HEK293T (cell line): Measurements from ENCODE around the gene CTNS.

Source experiments
- CTCF ChIA-PET: fragments of 350-600 bp; formaldehyde crosslinking; extraction: SDS; loops from one replicate; lab custom pipeline; 2021; ENCODE audit warnings: antibody characterized with exemption, inconsistent platforms; lab: Yijun Ruan, JAX
- POLR2A ChIA-PET: fragments of 350-600 bp; formaldehyde crosslinking; extraction: SDS; loops from one replicate; lab custom pipeline; 2020; ENCODE audit warnings: antibody characterized with exemption, inconsistent platforms; lab: Yijun Ruan, JAX
- DNase-seq: peaks from one replicate; pipeline ENCODE4 v3.0.0; 2012; ENCODE audit warnings: mixed read lengths; ENCODE audit errors: extremely low spot score
- ARNT ChIP-seq: fragments of 450-650 bp; IDR thresholded peaks from 2 replicates; pipeline ENCODE4 v1.6.1; 2017; ENCODE audit warnings: mild to moderate bottlenecking
- BHLHE40 ChIP-seq: fragments of 450-650 bp; IDR thresholded peaks from 2 replicates; pipeline ENCODE4 v1.6.1; 2016; ENCODE audit warnings: mild to moderate bottlenecking, moderate library complexity, borderline replicate concordance
- CTBP1 ChIP-seq: fragments of 450-650 bp; IDR thresholded peaks from 2 replicates; pipeline ENCODE4 v1.6.1; 2016; ENCODE audit warnings: borderline replicate concordance
- ELF4 ChIP-seq: fragments of 450-650 bp; IDR thresholded peaks from 2 replicates; pipeline ENCODE4 v1.6.1; 2017; ENCODE audit warnings: antibody characterized with exemption
- FOXA1 ChIP-seq: fragments of 450-650 bp; IDR thresholded peaks from 2 replicates; pipeline ENCODE4 v1.6.1; 2016; ENCODE audit warnings: mild to moderate bottlenecking
- FOXK2 ChIP-seq: fragments of 450-650 bp; IDR thresholded peaks from 2 replicates; pipeline ENCODE4 v1.6.1; 2016; ENCODE audit warnings: mild to moderate bottlenecking
- FOXM1 ChIP-seq: fragments of 450-650 bp; IDR thresholded peaks from 2 replicates; pipeline ENCODE4 v1.6.1; 2017; ENCODE audit warnings: mild to moderate bottlenecking, borderline replicate concordance
- HDGF ChIP-seq: fragments of 450-650 bp; IDR thresholded peaks from 2 replicates; pipeline ENCODE4 v1.6.1; 2017; ENCODE audit warnings: antibody characterized with exemption, borderline replicate concordance
- L3MBTL2 ChIP-seq: fragments of 450-650 bp; conservative IDR thresholded peaks from 2 replicates; pipeline ENCODE4 v1.6.1; 2016; ENCODE audit warnings: mild to moderate bottlenecking
- LEF1 ChIP-seq: fragments of 450-650 bp; IDR thresholded peaks from 2 replicates; pipeline ENCODE4 v1.6.1; 2017; ENCODE audit warnings: mild to moderate bottlenecking, borderline replicate concordance
- NFRKB ChIP-seq: fragments of 450-650 bp; IDR thresholded peaks from 2 replicates; pipeline ENCODE4 v1.6.1; 2016; ENCODE audit warnings: mild to moderate bottlenecking, moderate library complexity
- SP1 ChIP-seq: fragments of 450-650 bp; IDR thresholded peaks from 2 replicates; pipeline ENCODE4 v1.6.1; 2017
- SUZ12 ChIP-seq: fragments of 450-650 bp; IDR thresholded peaks from 2 replicates; pipeline ENCODE4 v1.6.1; 2016; ENCODE audit warnings: mild to moderate bottlenecking
- TARDBP ChIP-seq: fragments of 450-650 bp; IDR thresholded peaks from 2 replicates; pipeline ENCODE4 v1.6.1; 2016
- ZNF384 ChIP-seq: fragments of 450-650 bp; IDR thresholded peaks from 2 replicates; pipeline ENCODE4 v1.6.1; 2016
- TF ChIP-seq, protein P1 (sequence below): fragments of 450-650 bp; IDR thresholded peaks from 2 replicates; pipeline ENCODE4 v1.6.1; 2016

CTNS gene

DNA sequence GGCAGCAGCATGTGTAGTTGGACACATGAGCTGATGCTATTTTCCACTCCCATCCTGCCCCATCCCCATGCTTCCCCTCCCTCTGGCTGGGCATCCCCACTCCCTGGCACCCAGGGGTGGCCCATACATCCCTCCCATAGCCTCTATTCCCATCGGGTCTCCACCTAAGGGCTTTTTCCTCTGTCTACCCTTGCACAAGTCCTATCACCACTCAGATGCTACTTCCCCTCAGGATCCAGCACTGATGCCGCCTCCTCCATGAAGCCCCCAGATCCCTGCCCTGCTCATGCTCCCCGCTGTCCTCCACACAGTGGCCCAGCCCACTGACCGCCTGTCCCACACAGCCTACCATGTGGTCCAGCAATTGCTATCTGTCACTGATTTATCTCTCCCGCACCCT, 43.2 kb upstream of the CTNS start:
- ChIA-PET CTCF (interaction anchor here (1.0 kb wide), 1 partner anchor 9 kb away, joined by 6 read pairs; no protein-coding TSS in a partner anchor), POLR2A (no interaction called here)
- TF ChIP-seq ZNF384 (no peak), SP1 (no peak), ARNT (no peak), SUZ12 (no peak), L3MBTL2 (no peak), TARDBP (no peak), CTBP1 (no peak), BHLHE40 (no peak), LEF1 (no peak), HDGF (no peak), FOXK2 (no peak), FOXA1 (no peak)
- TF ChIP-seq, protein P1, sequence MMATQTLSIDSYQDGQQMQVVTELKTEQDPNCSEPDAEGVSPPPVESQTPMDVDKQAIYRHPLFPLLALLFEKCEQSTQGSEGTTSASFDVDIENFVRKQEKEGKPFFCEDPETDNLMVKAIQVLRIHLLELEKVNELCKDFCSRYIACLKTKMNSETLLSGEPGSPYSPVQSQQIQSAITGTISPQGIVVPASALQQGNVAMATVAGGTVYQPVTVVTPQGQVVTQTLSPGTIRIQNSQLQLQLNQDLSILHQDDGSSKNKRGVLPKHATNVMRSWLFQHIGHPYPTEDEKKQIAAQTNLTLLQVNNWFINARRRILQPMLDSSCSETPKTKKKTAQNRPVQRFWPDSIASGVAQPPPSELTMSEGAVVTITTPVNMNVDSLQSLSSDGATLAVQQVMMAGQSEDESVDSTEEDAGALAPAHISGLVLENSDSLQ = no peak
- no peak for DNase-seq

DNA sequence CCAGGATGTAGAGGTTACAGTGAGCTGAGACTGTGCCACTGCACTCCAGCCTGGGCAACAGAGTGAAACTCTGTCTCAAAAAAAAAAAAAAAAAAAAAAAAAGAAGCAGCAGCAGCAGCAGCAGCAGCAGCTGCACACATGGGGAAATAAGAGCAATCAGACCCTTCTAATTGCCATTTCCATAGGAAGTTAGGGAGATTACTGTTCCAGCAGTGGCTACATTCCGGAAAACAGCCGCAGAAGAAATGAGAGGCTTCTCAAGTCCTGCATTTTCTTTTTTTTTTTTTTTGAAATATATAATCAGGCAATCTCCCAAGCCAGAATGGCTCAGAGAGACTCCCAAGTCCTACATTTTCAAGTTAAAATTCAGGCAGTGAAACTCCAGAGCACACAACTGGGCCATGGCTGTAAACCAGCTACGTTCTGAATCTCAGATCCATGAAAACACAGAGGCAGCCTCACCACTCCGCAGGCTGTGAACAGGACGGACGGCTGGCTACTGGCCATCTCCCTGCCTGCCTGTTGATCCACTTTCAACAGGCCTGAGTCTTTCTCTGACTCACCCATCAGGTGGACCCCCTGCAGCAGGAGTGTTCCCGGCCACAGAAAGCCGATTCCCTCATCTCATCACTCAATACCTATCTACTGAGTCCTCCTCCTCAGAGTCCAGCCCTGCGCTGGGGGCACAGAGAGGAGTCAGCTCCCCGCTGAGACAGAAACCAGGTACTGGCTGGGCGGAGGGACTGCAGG, 42.3 kb upstream of the CTNS start:
- ChIA-PET CTCF (no interaction called here), POLR2A (no interaction called here)
- TF ChIP-seq ARNT (no peak), FOXA1 (no peak), SUZ12 (no peak), NFRKB (no peak), ELF4 (no peak), TARDBP (no peak), SP1 (no peak), HDGF (no peak), BHLHE40 (no peak), CTBP1 (no peak), FOXK2 (no peak), LEF1 (no peak)
- TF ChIP-seq, protein P1 = no peak
- DNase-seq = no peak

DNA sequence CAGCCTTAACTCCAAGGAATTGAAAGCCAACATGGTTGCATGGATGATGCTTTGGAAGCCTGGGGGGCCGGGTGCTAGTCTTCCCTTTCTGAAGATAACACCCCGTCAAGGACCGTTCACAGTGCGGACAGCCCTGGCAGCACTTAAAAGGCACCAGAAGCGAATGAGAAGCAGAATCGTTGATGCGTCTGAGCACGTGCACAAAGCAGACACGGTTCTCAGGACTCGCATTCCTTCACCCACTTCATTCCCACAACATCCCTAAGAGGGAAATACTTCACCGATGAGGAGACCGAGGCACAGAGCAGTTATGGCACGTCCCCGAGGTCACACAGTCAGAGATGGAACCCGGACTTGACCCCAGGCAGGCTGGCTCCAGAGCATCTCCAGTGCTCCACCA, 41.6 kb upstream of the CTNS start:
- ChIA-PET POLR2A (no interaction called here), CTCF (no interaction called here)
- TF ChIP-seq HDGF (no peak), SUZ12 (no peak), ELF4 (no peak), TARDBP (no peak), FOXM1 (no peak), ZNF384 (no peak), SP1 (no peak), CTBP1 (no peak)
- DNase-seq = no peak

DNA sequence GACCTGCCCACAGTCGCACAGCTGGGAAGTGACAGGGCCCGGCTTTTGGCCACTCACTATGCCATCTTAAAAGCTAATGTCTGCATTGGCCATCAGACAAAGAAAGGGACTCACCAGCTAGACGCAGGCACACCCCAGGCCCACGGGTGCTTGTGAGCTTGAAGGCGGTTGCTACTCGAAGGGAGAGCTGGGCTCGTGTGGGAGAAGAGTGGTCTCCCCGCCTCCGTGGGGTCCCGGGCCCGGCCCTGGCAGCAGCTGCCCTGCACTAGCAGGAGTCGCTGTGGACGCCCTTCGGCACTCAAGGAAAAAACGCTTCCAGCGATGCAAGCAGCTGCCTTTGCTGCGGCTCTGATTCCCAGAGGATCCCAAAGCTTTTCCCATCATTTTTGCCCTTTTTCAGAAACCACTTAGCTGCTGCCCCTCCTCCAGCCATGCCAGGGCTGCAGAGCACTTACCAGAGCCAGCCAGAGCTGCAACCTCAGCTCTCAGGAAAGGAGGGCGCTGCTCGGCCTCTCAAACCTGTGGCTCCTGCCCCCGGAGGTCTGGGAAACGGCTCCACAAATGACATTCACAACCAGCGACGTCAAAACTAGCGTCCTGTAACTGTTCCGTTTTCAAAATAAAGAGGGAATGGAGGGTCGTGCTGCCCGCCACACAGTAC, 39.6 kb upstream of the CTNS start:
- DNase-seq = no peak
- CTCF ChIA-PET = interaction anchor here (0.5 kb wide), 1 partner anchor 806 kb away, joined by 3 read pairs; no protein-coding TSS in a partner anchor
- TF ChIP-seq NFRKB (no peak), HDGF (no peak), FOXK2 (no peak), TARDBP (no peak), FOXA1 (no peak)
- POLR2A ChIA-PET = no interaction called here

DNA sequence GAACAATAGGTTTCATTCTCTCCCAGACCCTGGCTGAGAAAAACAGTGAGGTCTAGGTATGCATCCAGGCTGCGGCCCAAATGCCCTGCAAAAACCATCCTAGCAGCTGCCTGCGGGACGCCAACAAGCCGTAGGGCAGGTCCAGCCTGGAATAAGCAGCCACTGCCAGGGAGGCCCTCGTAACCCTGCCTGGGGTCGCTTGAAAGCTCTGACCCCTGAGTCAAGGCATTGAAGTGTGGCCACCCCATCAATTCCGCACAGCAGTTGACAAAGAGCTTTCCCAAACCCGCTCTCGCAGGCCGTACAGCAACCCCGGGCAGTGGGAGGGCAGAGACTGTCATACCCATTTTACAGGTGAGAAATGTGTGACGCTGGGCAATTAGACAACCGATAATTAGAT, 38.5 kb upstream of the CTNS start:
- ChIA-PET CTCF (no interaction called here), POLR2A (no interaction called here)
- TF ChIP-seq L3MBTL2 = no peak
- TF ChIP-seq ELF4 = no peak
- TF ChIP-seq TARDBP = no peak
- no peak for TF ChIP-seq NFRKB
- TF ChIP-seq CTBP1 = no peak
- no peak for TF ChIP-seq ZNF384
- DNase-seq = no peak

DNA sequence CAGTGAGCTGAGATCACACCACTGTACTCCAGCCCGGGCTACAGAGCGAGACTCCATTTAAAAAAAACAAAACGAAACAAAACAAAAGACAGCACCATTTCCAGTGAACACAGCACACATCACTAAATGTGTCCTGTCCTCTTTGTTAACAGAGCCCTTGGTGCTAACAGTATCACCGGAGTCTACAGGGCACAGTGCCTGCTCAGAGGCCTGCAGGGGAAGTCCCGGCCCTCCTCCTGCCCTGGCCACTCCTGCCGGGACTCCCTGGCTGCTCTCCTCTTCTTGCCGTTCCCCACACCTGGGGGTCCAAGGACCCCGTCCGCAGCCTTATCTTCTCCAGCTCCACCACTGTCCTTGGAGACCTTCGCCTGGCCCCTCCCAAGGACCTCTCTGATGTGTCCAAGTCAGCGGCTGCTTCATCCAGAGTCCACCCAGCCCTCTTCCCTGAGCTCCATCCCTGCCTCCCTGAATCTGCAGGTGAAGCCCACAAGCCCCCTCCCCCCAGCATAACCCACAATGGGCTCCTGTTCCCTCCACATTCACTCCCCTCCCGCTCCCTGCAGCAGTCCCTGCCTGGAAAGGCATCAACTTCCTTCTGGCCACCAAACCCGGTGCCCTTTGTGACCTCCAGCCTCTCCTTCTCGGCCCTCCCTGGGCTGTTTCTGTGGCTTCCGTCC, 35.9 kb upstream of the CTNS start:
- CTCF ChIA-PET = no interaction called here
- DNase-seq = no peak
- POLR2A ChIA-PET = no interaction called here
- no peak for TF ChIP-seq BHLHE40
- TF ChIP-seq CTBP1 = no peak
- TF ChIP-seq FOXK2 = no peak

DNA sequence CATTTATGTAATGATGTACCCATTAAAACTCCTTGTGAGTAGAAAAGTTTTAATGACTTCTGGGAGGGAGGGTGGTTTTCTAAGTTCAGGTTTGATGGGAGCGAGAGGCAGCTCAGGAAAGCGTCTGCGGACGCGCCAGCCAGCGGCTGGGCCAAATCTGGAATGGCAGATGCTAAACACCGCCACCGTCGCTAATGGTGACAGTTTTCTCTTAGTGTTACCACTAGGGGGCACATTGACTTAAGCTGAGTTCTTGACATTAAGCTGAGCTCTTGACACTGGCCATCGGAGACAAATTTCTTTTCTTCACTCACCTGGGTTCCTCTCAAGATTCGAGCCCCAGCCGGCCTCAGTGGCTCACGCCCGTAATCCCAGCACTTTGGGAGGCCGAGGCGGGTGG, 34.1 kb upstream of the CTNS start:
- ChIA-PET CTCF (interaction anchor here (1.0 to 1.6 kb wide), 5 partner anchors 10 to 46 kb away, joined by 3 to 6 read pairs (median 4); no protein-coding TSS in a partner anchor), POLR2A (no interaction called here)

More for the DNA sequence above, 34.1 kb upstream of the CTNS start:
- DNase-seq = peak; percentile 52
- TF ChIP-seq NFRKB (no peak), LEF1 (no peak), ELF4 (no peak), FOXA1 (no peak), CTBP1 (no peak), ZNF384 (no peak), FOXK2 (no peak), SUZ12 (no peak), TARDBP (no peak), BHLHE40 (no peak), SP1 (no peak), FOXM1 (no peak), L3MBTL2 (no peak), ARNT (no peak), HDGF (no peak)
- TF ChIP-seq, protein P1 = no peak
